CD4-positive, alpha-beta memory T cell (primary cell): ENCODE results near the gene CYSRT1. TPM values are rescaled to one million over a fixed set of nuclear protein-coding genes. Genes with fewer than 3 reads are reported as not detected.
A peak's percentile ranks its signal among the peaks of the same experiment; 100 is the strongest.

Experiments
- CTCF ChIA-PET: fragments of 350-600 bp; sonication (Branson Sonifier 250); formaldehyde crosslinking; loops from one replicate; lab custom pipeline; 2021; ENCODE audit warnings: inconsistent platforms; ENCODE audit not compliant: partially characterized antibody; lab: Charles Lee
- POLR2A ChIA-PET: fragments of 350-600 bp; sonication (Branson Sonifier 250); formaldehyde crosslinking; loops from one replicate; lab custom pipeline; 2021; ENCODE audit not compliant: partially characterized antibody; lab: Charles Lee
- DNase-seq, 5 donors: peaks; one replicate each; pipeline versions ENCODE4 v3.0.0 to v3.0.0-alpha.2; 2020 to 2022; ENCODE audit warnings: mixed read lengths in 1 of 5
- H3K27ac ChIP-seq: one replicate; pipeline ENCODE4 v1.7.0; 2013; ENCODE audit warnings: low read depth, low read length
- H3K27me3 ChIP-seq: 2 replicates; pipeline ENCODE4 v1.7.0; 2013; ENCODE audit warnings: mild to moderate bottlenecking, low read length, moderate library complexity; ENCODE audit not compliant: insufficient read depth
- H3K36me3 ChIP-seq: 2 replicates; pipeline ENCODE4 v1.7.0; 2013; ENCODE audit warnings: mild to moderate bottlenecking, low read length, moderate library complexity; ENCODE audit not compliant: insufficient read depth
- H3K4me1 ChIP-seq: 2 replicates; pipeline ENCODE4 v1.7.0; 2013; ENCODE audit warnings: mild to moderate bottlenecking, low read length, moderate library complexity; ENCODE audit not compliant: insufficient read depth
- H3K4me3 ChIP-seq, 2 donors: one replicate each; pipeline ENCODE4 v1.7.0; 2013; ENCODE audit warnings: low read length in 2 of 2, mild to moderate bottlenecking in 1 of 2
- H3K9me3 ChIP-seq, 2 donors: one replicate each; pipeline ENCODE4 v1.7.0; 2013; ENCODE audit warnings: low read length in 2 of 2, control low read depth in 1 of 2; ENCODE audit not compliant: control insufficient read depth in 1 of 2
- H3K27ac Mint-ChIP-seq, 7 donors: one replicate each; pipeline ENCODE4 v1.8.0; 2020 to 2021; ENCODE audit warnings: mixed read lengths in 7 of 7, mild to moderate bottlenecking in 6 of 7, inconsistent platforms in 3 of 7, moderate library complexity in 3 of 7
- H3K27me3 Mint-ChIP-seq, 2 donors: one replicate each; pipeline ENCODE4 v1.8.0; 2020 to 2021; ENCODE audit warnings: mixed read lengths in 2 of 2
- H3K36me3 Mint-ChIP-seq, 2 donors: one replicate each; pipeline ENCODE4 v1.8.0; 2020 to 2021; ENCODE audit warnings: mixed read lengths in 2 of 2, inconsistent platforms in 1 of 2, mild to moderate bottlenecking in 1 of 2
- H3K4me1 Mint-ChIP-seq, 4 donors: one replicate each; pipeline ENCODE4 v1.8.0; 2020 to 2021; ENCODE audit warnings: mixed read lengths in 4 of 4, mild to moderate bottlenecking in 1 of 4
- H3K4me3 Mint-ChIP-seq, 8 donors: one replicate each; pipeline ENCODE4 v1.8.0; 2020 to 2021; ENCODE audit warnings: mixed read lengths in 8 of 8, mild to moderate bottlenecking in 7 of 8, moderate library complexity in 6 of 8, inconsistent platforms in 3 of 8
- H3K9me3 Mint-ChIP-seq, 8 donors: one replicate each; pipeline ENCODE4 v1.8.0; 2020 to 2021; ENCODE audit warnings: mixed read lengths in 8 of 8, mild to moderate bottlenecking in 5 of 8, inconsistent platforms in 3 of 8, moderate library complexity in 1 of 8
- intact Hi-C: fragments of 100-400 bp; cut with micrococcal nuclease; formaldehyde crosslinking; loops from one replicate; pipeline ENCODE4 v1.15.1; 2023
- polyA plus RNA-seq, 2 donors: library from polyadenylated mRNA; unstranded; fragments of 300-500 nt; fragmentation: Illumina TruSeq; gene quantifications; one replicate each; pipeline ENCODE4 v1.2.3, GENCODE V29; 2021
- total RNA-seq, 2 experiments: library from RNA; stranded (reverse); gene quantifications; one replicate each; pipeline ENCODE4 v1.2.3, GENCODE V29; 2021

The CYSRT1 gene
- total and polyA plus RNA-seq, 4 experiments from 2014 or later, result 0.25 TPM; not detected in 3

DNA sequence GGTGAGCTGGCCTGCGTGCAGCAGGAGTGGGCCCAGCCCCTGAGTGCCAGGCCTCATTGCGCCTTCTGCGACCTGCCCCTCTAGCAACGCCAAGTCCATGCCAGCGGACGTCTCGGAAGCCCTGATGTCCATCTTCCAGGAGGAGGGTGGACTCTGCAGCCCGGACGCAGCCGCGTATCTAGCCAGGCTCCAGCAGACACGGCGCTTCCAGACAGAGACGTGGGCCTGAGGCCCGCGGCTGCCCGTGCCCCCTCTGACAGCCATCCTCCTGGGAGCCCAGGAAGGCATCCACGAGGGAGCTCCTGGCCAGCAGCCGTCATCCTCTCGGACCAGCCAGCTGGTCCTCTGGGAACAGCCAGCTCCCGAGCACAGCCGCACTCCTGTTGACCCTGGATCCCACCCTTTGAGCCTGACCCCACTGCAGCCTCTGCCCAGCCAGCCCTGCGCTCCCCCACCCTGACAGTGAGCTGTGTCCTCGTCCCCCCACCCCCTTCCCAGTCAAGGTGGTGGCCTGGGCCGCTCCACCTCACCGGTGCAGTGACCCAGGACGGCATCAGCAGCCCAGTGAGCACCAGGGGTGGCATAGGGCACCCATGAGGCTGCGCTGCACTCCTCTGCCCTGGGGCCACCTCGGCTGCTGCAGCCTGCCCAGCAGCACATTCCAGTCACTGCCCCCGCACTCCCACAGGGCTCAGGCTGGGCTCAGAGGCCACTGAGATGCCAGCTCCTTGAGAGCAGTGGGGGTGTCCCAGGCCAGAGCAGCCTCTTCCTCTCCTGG lies 8.6 kb upstream of the CYSRT1 start:
- no peaks in the 10 kb centered on the region for H3K36me3 ChIP-seq
- H3K27ac ChIP-seq, result no peak overlapping the region
- intact Hi-C loops, result no loop called here
- Mint-ChIP-seq H3K9me3 (no peaks in the 10 kb centered on the region), H3K36me3 (no peaks in the 10 kb centered on the region), H3K27ac (no peak overlapping the region), H3K27me3 (no peaks in the 10 kb centered on the region), H3K4me3 (no peak overlapping the region), H3K4me1 (no peaks in the 10 kb centered on the region)
- no peak for DNase-seq
- ChIA-PET POLR2A (interaction anchor here (0.8 to 2.0 kb wide), 3 partner anchors 16 to 104 kb away, joined by 3 to 7 read pairs (median 3); partner anchors contain the start of gene TPRN), CTCF (interaction anchor here (1.6 to 3.0 kb wide), 2 partner anchors 20 to 25 kb away, joined by 4 to 10 read pairs; no protein-coding TSS in a partner anchor)
- H3K9me3 ChIP-seq, result no peaks in the 10 kb centered on the region
- no peak overlapping the region for H3K4me3 ChIP-seq
- no peaks in the 10 kb centered on the region for H3K27me3 ChIP-seq
- no peaks in the 10 kb centered on the region for H3K4me1 ChIP-seq

- Histone ChIP-seq H3K4me3 (no peak overlapping the region), H3K9me3 (no peaks in the 10 kb centered on the region), H3K27me3 (no peaks in the 10 kb centered on the region), H3K36me3 (no peaks in the 10 kb centered on the region), H3K4me1 (peaks cover 2% of the 10 kb centered on the region), H3K27ac (no peak overlapping the region)
- Mint-ChIP-seq H3K4me1 (no peaks in the 10 kb centered on the region), H3K9me3 (no peaks in the 10 kb centered on the region), H3K4me3 (peak overlapping the region in 1 of 8 donors; percentile 10), H3K27ac (no peak overlapping the region), H3K27me3 (no peaks in the 10 kb centered on the region), H3K36me3 (no peaks in the 10 kb centered on the region)
- no peak for DNase-seq
- ChIA-PET CTCF (no interaction called here), POLR2A (interaction anchor here (0.9 to 6.8 kb wide), 4 partner anchors 17 to 105 kb away, joined by 3 to 61 read pairs (median 5); partner anchors contain the start of genes ANAPC2, SSNA1 and TPRN)
- intact Hi-C loops, result no loop called here
These were observed 7.4 kb upstream of the CYSRT1 start for GRCh38 chr9:137217276-137218211.

- no peaks in the 10 kb centered on the region for H3K9me3 Mint-ChIP-seq
- H3K36me3 Mint-ChIP-seq, result no peaks in the 10 kb centered on the region
- H3K27ac ChIP-seq, result no peak overlapping the region
- no peaks in the 10 kb centered on the region for H3K36me3 ChIP-seq
- no peaks in the 10 kb centered on the region for H3K27me3 Mint-ChIP-seq
- H3K4me1 ChIP-seq, result peaks cover 9% of the 10 kb centered on the region
- H3K27ac Mint-ChIP-seq, result no peak overlapping the region
- no peaks in the 10 kb centered on the region for H3K27me3 ChIP-seq
- intact Hi-C loops, result no loop called here
- ChIA-PET POLR2A (interaction anchor here (0.9 to 6.8 kb wide), 4 partner anchors 18 to 29 kb away, joined by 3 to 61 read pairs (median 8); partner anchors contain the start of genes ANAPC2, SSNA1 and TPRN), CTCF (no interaction called here)
- no peak overlapping the region for H3K4me3 Mint-ChIP-seq
- H3K4me1 Mint-ChIP-seq, result peaks cover 0 to 4% (median 2%) of the 10 kb centered on the region in 4 donors
- H3K4me3 ChIP-seq, result no peak overlapping the region
- no peak for DNase-seq
- H3K9me3 ChIP-seq, result no peaks in the 10 kb centered on the region
These were observed 6.7 kb upstream of the CYSRT1 start for GRCh38 chr9:137218212-137218753.

- Histone ChIP-seq H3K4me1 (peaks cover 10% of the 10 kb centered on the region), H3K36me3 (no peaks in the 10 kb centered on the region), H3K27ac (no peak overlapping the region), H3K4me3 (no peak overlapping the region), H3K27me3 (no peaks in the 10 kb centered on the region), H3K9me3 (no peaks in the 10 kb centered on the region)
- Mint-ChIP-seq H3K4me3 (no peak overlapping the region), H3K9me3 (no peaks in the 10 kb centered on the region), H3K36me3 (no peaks in the 10 kb centered on the region), H3K27ac (no peak overlapping the region), H3K4me1 (peaks cover 0 to 10% (median 2%) of the 10 kb centered on the region in 4 donors), H3K27me3 (no peaks in the 10 kb centered on the region)
- POLR2A ChIA-PET, result interaction anchor here (0.9 to 6.8 kb wide), 4 partner anchors 18 to 30 kb away, joined by 3 to 61 read pairs (median 6); partner anchors contain the start of genes ANAPC2, SSNA1 and TPRN
- DNase-seq, result no peak
- CTCF ChIA-PET, result interaction anchor here (0.5 to 0.6 kb wide), 2 partner anchors 26 to 101 kb away, joined by 3 to 4 read pairs; no protein-coding TSS in a partner anchor
- intact Hi-C loops, result no loop called here
These were observed 6.2 kb upstream of the CYSRT1 start for GRCh38 chr9:137218754-137219271.

DNA sequence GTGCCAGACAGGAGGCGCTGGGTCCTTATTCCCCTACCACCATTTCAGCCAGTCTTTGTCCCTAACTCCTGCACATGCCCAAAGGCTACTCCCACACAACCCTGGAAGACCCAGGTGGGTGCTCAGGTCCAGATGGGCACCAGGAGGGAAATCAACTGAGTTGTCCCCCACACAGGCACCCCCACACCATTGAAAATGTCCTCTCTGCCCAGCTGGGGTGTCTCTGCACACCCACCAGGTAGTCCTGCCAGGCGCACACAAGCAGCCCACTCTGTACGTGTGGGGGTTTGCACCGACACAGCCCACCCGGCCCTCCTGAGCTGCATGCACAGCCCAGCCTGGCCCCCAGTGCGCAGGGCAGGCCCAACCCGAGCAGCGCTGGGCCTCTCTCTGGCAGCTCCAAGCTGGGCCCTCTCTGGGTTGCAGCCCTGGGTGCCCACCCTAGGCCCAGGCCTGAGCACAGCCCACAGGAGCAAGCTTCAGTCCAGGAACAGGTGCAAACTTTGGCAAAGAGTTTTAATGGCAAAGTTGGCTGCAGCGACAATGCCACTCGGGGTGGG lies 5.1 kb upstream of the CYSRT1 start:
- no peaks in the 10 kb centered on the region for H3K9me3 ChIP-seq
- CTCF ChIA-PET, result interaction anchor here (0.9 kb wide), 1 partner anchor 31 kb away, joined by 3 read pairs; the partner anchor contains the start of genes ANAPC2 and SSNA1
- H3K4me1 Mint-ChIP-seq, result peaks cover 0 to 14% (median 3%) of the 10 kb centered on the region in 4 donors
- intact Hi-C loops, result loop anchor here (5.0 kb wide), 1 partner anchor 493 kb away; no protein-coding TSS in a partner anchor
- no peak for DNase-seq
- peaks cover 18% of the 10 kb centered on the region for H3K4me1 ChIP-seq
- no peaks in the 10 kb centered on the region for H3K36me3 ChIP-seq
- no peak overlapping the region for H3K27ac ChIP-seq
- H3K27me3 ChIP-seq, result no peaks in the 10 kb centered on the region
- no peaks in the 10 kb centered on the region for H3K27me3 Mint-ChIP-seq
- peak overlapping the region in 2 of 7 donors; percentile 36 to 38 for H3K27ac Mint-ChIP-seq
- POLR2A ChIA-PET, result interaction anchor here (1.2 to 6.8 kb wide), 4 partner anchors 17 to 90 kb away, joined by 4 to 61 read pairs (median 6); partner anchors contain the start of genes ANAPC2, SSNA1 and TPRN
- no peaks in the 10 kb centered on the region for H3K36me3 Mint-ChIP-seq
- no peak overlapping the region for H3K4me3 ChIP-seq
- no peak overlapping the region for H3K4me3 Mint-ChIP-seq
- no peaks in the 10 kb centered on the region for H3K9me3 Mint-ChIP-seq
